ENCODE measurements around the gene LIPJ.

Gene LIPJ

GRCh38 chr10:88592906-88593305 lies 6.3 kb downstream of the LIPJ start:
- no peak for FAIRE-seq

GRCh38 chr10:88594482-88594881 lies 7.9 kb downstream of the LIPJ start:
- no peak for DNase-seq (ENCODE audit: extremely low spot score, insufficient read length, low read depth)
- no peak for FAIRE-seq

More at GRCh38 chr10:88592906-88593305, 6.3 kb downstream of the LIPJ start:
- no peak for DNase-seq (ENCODE audit: extremely low spot score, insufficient read length, low read depth)

GRCh38 chr10:88598055-88598454 lies 11.5 kb downstream of the LIPJ start:
- peak; percentile 95 for FAIRE-seq
- no peak for DNase-seq (ENCODE audit: extremely low spot score, insufficient read length, low read depth)

- no peak for DNase-seq (ENCODE audit: extremely low spot score, insufficient read length, low read depth)
- peak; percentile 80 for FAIRE-seq
Observed at GRCh38 chr10:88608052-88608732, 21.6 kb downstream of the LIPJ start.

GRCh38 chr10:88608780-88609179 lies 22.2 kb downstream of the LIPJ start:
- FAIRE-seq = no peak
- no peak for DNase-seq (ENCODE audit: extremely low spot score, insufficient read length, low read depth)

- DNase-seq (ENCODE audit: extremely low spot score, insufficient read length, low read depth) (no peak), FAIRE-seq (no peak)
Observed at GRCh38 chr10:88616250-88616977, 29.9 kb downstream of the LIPJ start.

- DNase-seq (ENCODE audit: extremely low spot score, insufficient read length, low read depth) = no peak
- no peak for FAIRE-seq
Observed at GRCh38 chr10:88617772-88618300, 31.3 kb downstream of the LIPJ start.

GRCh38 chr10:88618496-88618895 lies 31.9 kb downstream of the LIPJ start:
- DNase-seq (ENCODE audit: extremely low spot score, insufficient read length, low read depth) = no peak
- no peak for FAIRE-seq

- FAIRE-seq = no peak
- no peak for DNase-seq (ENCODE audit: extremely low spot score, insufficient read length, low read depth)
Observed at GRCh38 chr10:88620441-88620840, 33.9 kb downstream of the LIPJ start.

GRCh38 chr10:88623835-88624234 lies 37.3 kb downstream of the LIPJ start:
- no peak for FAIRE-seq
- DNase-seq (ENCODE audit: extremely low spot score, insufficient read length, low read depth) = no peak

GRCh38 chr10:88624840-88625239 lies 38.3 kb downstream of the LIPJ start:
- no peak for FAIRE-seq
- no peak for DNase-seq (ENCODE audit: extremely low spot score, insufficient read length, low read depth)

GRCh38 chr10:88640186-88640585 lies 53.6 kb downstream of the LIPJ start:
- DNase-seq (ENCODE audit: extremely low spot score, insufficient read length, low read depth) (no peak), FAIRE-seq (no peak)

GRCh38 chr10:88642209-88642608 lies 55.6 kb downstream of the LIPJ start:
- DNase-seq (ENCODE audit: extremely low spot score, insufficient read length, low read depth) = no peak
- no peak for FAIRE-seq

GRCh38 chr10:88642963-88643362 lies 56.4 kb downstream of the LIPJ start:
- FAIRE-seq (no peak), DNase-seq (ENCODE audit: extremely low spot score, insufficient read length, low read depth) (no peak)

- FAIRE-seq (no peak), DNase-seq (ENCODE audit: extremely low spot score, insufficient read length, low read depth) (no peak)
Observed at GRCh38 chr10:88647061-88647615, 60.6 kb downstream of the LIPJ start.

GRCh38 chr10:88651101-88651551 lies 64.6 kb downstream of the LIPJ start:
- FAIRE-seq = peak; percentile 48
- no peak for DNase-seq (ENCODE audit: extremely low spot score, insufficient read length, low read depth)

GRCh38 chr10:88652616-88653015 lies 66.1 kb downstream of the LIPJ start:
- DNase-seq (ENCODE audit: extremely low spot score, insufficient read length, low read depth) (no peak), FAIRE-seq (peak; percentile 9)

All from GM18507 (cell line).